DOHH2 (cell line): ENCODE results near the gene ZNF335.

Source experiments
- H3F3A ChIP-seq: fragments of 200-600 bp; sonication (generic), shearing (Covaris generic); 2 replicates; pipeline ENCODE4 v1.6.0; 2016; ENCODE audit warnings: antibody characterized with exemption, mild to moderate bottlenecking; ENCODE audit not compliant: control insufficient read depth, insufficient read depth
- H3K27ac ChIP-seq: fragments of 200-600 bp; sonication (generic); 2 replicates; pipeline ENCODE4 v1.5.1; 2014; ENCODE audit warnings: low read depth, mild to moderate bottlenecking, low read length, moderate library complexity
- H3K27me3 ChIP-seq: fragments of 200-600 bp; sonication (generic); 2 replicates; pipeline ENCODE4 v1.6.1; 2014; ENCODE audit warnings: mild to moderate bottlenecking, low read length, mixed read lengths; ENCODE audit not compliant: control insufficient read depth
- H3K36me3 ChIP-seq: fragments of 200-600 bp; sonication (generic); 2 replicates; pipeline ENCODE4 v1.6.1; 2014; ENCODE audit warnings: mild to moderate bottlenecking, low read length, moderate library complexity, mixed read lengths; ENCODE audit not compliant: control insufficient read depth
- H3K4me1 ChIP-seq: fragments of 200-600 bp; sonication (generic); 2 replicates; pipeline ENCODE4 v1.6.1; 2014; ENCODE audit warnings: mild to moderate bottlenecking, low read length, mixed read lengths; ENCODE audit not compliant: control insufficient read depth
- H3K4me2 ChIP-seq: fragments of 200-600 bp; sonication (generic); 2 replicates; pipeline ENCODE4 v1.6.0; 2014; ENCODE audit warnings: mild to moderate bottlenecking, low read length, moderate library complexity
- H3K4me3 ChIP-seq: fragments of 200-600 bp; sonication (generic); 2 replicates; pipeline ENCODE4 v1.5.1; 2014; ENCODE audit warnings: mild to moderate bottlenecking, low read length, mixed read lengths
- H3K79me2 ChIP-seq: fragments of 200-600 bp; sonication (generic); 2 replicates; pipeline ENCODE4 v1.6.1; 2014; ENCODE audit warnings: mild to moderate bottlenecking, low read length, mixed read lengths; ENCODE audit not compliant: control insufficient read depth
- H3K9me2 ChIP-seq: fragments of 200-600 bp; sonication (generic); replicated peaks from 2 replicates; pipeline ENCODE4 v1.6.1; 2014; ENCODE audit warnings: mild to moderate bottlenecking, low read length, mixed read lengths; ENCODE audit not compliant: control insufficient read depth
- H3K9me3 ChIP-seq: fragments of 200-600 bp; sonication (generic); 2 replicates; pipeline ENCODE4 v1.6.1; 2014; ENCODE audit warnings: antibody characterized with exemption, low read length, mixed read lengths; ENCODE audit not compliant: control insufficient read depth, insufficient read depth
- H4K20me1 ChIP-seq: fragments of 200-600 bp; sonication (generic); 2 replicates; pipeline ENCODE4 v1.6.0; 2014; ENCODE audit warnings: low read depth, mild to moderate bottlenecking, antibody characterized with exemption, low read length, moderate library complexity; ENCODE audit not compliant: control insufficient read depth, insufficient read depth
- EZH2phosphoT487 ChIP-seq: fragments of 200-600 bp; sonication (generic); IDR thresholded peaks from 2 replicates; pipeline ENCODE4 v1.6.1; 2017; ENCODE audit warnings: borderline replicate concordance, mild to moderate bottlenecking, antibody characterized with exemption, low read length, moderate library complexity, mixed read lengths
- TF ChIP-seq, protein P1 (sequence below): fragments of 200-600 bp; sonication (generic); IDR thresholded peaks from one replicate; pipeline ENCODE4 v1.5.1; 2014; ENCODE audit warnings: antibody characterized with exemption, mild to moderate bottlenecking, low read depth, low read length; ENCODE audit not compliant: poor library complexity, severe bottlenecking

The ZNF335 gene

GRCh38 chr20:45909817-45910669 lies 62.0 kb downstream of the ZNF335 start:
- Histone ChIP-seq H3K4me3 (peak overlapping the region; percentile 27; the same call in 1 of the 2 replicates), H3K79me2 (no peaks in the 10 kb centered on the region)

DNA sequence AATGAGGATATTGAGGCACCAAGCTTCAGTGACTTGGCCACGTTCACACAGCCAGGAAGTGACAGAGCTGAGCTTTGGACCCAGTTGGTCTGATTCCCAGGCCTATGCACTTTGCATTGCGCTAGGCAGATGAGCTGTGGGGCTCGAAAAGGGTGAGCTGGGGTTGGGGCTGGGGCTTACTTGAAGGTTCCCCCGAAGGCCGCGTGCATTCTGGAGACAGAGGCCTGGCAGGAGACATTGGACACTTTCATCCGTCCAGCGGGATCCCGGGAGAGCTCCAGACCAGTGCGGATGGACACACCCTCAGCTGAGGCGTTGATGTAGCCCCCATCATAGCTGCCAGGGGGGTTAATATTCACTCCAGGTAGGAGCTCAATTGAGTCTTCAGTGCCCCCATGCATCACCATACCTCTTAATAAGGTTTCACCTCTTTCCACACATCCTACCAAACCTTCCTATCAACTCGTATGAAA lies 62.6 kb downstream of the ZNF335 start:
- no peaks in the 10 kb centered on the region for H3K36me3 ChIP-seq
- no peak overlapping the region for H3K4me3 ChIP-seq
- no peaks in the 10 kb centered on the region for H3K79me2 ChIP-seq
- peaks cover 15% of the 10 kb centered on the region for H3K27me3 ChIP-seq
- no peaks in the 10 kb centered on the region for H3K9me3 ChIP-seq
- H3K9me2 ChIP-seq, result no peaks in the 10 kb centered on the region
- H3K4me1 ChIP-seq, result peaks cover 14% of the 10 kb centered on the region
- no peak overlapping the region for H3K27ac ChIP-seq
- no peaks in the 10 kb centered on the region for H3F3A ChIP-seq
- no peak overlapping the region for H3K4me2 ChIP-seq
- H4K20me1 ChIP-seq, result no peaks in the 10 kb centered on the region
- TF ChIP-seq, protein P1, sequence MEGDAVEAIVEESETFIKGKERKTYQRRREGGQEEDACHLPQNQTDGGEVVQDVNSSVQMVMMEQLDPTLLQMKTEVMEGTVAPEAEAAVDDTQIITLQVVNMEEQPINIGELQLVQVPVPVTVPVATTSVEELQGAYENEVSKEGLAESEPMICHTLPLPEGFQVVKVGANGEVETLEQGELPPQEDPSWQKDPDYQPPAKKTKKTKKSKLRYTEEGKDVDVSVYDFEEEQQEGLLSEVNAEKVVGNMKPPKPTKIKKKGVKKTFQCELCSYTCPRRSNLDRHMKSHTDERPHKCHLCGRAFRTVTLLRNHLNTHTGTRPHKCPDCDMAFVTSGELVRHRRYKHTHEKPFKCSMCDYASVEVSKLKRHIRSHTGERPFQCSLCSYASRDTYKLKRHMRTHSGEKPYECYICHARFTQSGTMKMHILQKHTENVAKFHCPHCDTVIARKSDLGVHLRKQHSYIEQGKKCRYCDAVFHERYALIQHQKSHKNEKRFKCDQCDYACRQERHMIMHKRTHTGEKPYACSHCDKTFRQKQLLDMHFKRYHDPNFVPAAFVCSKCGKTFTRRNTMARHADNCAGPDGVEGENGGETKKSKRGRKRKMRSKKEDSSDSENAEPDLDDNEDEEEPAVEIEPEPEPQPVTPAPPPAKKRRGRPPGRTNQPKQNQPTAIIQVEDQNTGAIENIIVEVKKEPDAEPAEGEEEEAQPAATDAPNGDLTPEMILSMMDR, result no peak
- no peak for TF ChIP-seq EZH2phosphoT487

More at GRCh38 chr20:45909817-45910669, 62.0 kb downstream of the ZNF335 start:
- H4K20me1 ChIP-seq, result no peaks in the 10 kb centered on the region
- no peak for TF ChIP-seq EZH2phosphoT487
- TF ChIP-seq, protein P1, result no peak
- no peaks in the 10 kb centered on the region for H3K36me3 ChIP-seq
- H3K27ac ChIP-seq, result no peak overlapping the region
- H3K4me2 ChIP-seq, result peak overlapping the region; percentile 43
- H3K9me2 ChIP-seq, result no peaks in the 10 kb centered on the region
- H3F3A ChIP-seq, result no peaks in the 10 kb centered on the region
- peaks cover 14% of the 10 kb centered on the region for H3K4me1 ChIP-seq
- H3K27me3 ChIP-seq, result peaks cover 20% of the 10 kb centered on the region
- no peaks in the 10 kb centered on the region for H3K9me3 ChIP-seq

DNA sequence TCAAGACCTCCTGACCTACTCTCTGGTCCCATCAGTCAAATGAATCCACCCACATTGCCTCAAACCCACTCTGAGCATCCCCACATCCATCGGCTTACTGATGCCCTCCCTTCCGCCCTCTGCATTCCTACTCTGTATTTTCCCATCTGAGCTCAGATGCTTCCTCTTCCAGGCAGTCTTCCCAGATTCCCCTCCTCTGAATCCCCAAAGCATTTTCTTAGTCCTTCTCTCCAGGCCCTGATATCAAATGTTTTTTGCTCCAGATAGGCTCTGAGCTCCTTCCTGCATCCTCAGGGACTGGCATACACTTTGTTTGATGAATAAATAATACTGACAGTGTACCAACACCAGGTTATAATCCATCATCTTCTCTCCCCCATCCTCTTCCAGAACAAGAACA lies 63.9 kb downstream of the ZNF335 start:
- H3K4me2 ChIP-seq, result no peak overlapping the region
- no peaks in the 10 kb centered on the region for H3K36me3 ChIP-seq
- no peaks in the 10 kb centered on the region for H3K9me3 ChIP-seq
- no peak for TF ChIP-seq EZH2phosphoT487
- TF ChIP-seq, protein P1, result no peak
- H3K27me3 ChIP-seq, result peaks cover 12% of the 10 kb centered on the region
- H3K27ac ChIP-seq, result no peak overlapping the region
- no peaks in the 10 kb centered on the region for H3K79me2 ChIP-seq
- no peaks in the 10 kb centered on the region for H3K9me2 ChIP-seq
- H4K20me1 ChIP-seq, result no peaks in the 10 kb centered on the region
- peaks cover 16% of the 10 kb centered on the region for H3K4me1 ChIP-seq
- no peaks in the 10 kb centered on the region for H3F3A ChIP-seq
- H3K4me3 ChIP-seq, result no peak overlapping the region
